GM19397 (cell line): ENCODE results near the gene NISCH.

Experiments used
- ATAC-seq: cut with Tn5 transposase; IDR thresholded peaks from one replicate; pipeline ENCODE4 v1.9.1; 2021; ENCODE audit warnings: mild to moderate bottlenecking, moderate library complexity; ENCODE audit not compliant: unreplicated experiment

NISCH gene

DNA sequence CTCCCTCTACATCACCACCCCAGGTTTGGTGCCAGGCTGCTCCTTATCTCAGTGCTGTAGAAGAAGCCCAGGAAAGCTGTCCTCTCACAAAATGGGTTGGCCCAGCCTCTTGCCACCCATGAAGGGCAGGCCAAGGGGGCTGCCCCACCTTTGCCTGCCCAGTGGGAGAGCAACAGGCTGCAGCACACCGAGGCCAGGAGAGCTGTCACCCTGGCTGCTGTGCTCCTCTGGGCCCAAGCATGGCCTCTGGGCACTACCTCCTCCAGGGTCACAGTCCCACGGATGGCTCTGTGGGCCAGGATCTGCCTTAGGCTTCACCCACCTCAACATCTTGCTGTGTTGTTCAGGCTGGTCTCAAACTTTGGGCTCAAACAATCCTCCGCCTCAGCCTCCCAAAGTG is 33.3 kb downstream of the NISCH start:
- no peak for ATAC-seq

DNA sequence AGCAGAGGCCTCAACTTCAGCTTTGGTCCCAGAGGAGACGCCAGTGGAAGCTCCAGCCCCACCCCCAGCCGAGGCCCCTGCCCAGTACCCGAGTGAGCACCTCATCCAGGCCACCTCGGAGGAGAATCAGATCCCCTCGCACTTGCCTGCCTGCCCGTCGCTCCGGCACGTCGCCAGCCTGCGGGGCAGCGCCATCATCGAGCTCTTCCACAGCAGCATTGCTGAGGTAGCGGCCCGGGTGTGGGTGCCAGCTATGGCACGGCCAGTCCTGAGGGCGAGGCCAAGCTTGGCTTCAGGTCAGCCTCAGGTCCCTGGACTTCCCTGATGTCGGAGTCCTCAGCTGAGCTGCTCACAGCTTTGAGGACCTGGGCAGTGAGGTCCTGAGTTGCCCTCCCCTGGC is 34.0 kb downstream of the NISCH start:
- no peak for ATAC-seq

DNA sequence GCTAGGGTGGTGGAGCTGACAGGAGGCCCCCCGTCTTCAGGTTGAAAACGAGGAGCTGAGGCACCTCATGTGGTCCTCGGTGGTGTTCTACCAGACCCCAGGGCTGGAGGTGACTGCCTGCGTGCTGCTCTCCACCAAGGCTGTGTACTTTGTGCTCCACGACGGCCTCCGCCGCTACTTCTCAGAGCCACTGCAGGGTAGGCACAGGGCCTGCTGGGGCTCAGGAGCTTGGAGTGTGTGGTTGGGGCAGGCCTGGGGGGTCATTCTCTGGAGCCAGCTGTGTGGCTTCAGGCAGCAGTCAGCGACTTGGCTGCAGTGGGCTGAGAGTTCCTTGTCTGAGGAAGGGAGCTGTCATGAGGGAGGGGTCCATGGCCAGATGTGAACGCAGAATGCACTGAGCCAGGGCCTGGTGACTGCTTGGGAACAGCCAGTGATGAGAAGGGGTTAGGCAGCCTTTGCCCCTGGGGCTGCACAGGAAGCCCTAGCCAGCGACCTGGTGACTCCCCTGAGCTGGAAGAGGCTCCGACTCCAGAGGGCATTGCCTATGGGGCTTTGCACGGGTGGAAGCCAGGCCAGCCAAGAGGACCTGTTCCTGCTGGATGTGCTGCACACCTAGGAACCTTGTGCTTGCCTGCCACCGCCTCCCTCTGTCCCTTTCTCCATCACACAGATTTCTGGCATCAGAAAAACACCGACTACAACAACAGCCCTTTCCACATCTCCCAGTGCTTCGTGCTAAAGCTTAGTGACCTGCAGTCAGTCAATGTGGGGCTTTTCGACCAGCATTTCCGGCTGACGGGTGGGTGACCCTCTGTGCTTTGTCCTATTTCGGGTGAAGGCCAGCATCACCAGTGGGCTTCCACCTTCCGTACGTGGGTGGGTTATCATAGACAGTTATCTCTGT is 34.9 kb downstream of the NISCH start:
- ATAC-seq: no peak

DNA sequence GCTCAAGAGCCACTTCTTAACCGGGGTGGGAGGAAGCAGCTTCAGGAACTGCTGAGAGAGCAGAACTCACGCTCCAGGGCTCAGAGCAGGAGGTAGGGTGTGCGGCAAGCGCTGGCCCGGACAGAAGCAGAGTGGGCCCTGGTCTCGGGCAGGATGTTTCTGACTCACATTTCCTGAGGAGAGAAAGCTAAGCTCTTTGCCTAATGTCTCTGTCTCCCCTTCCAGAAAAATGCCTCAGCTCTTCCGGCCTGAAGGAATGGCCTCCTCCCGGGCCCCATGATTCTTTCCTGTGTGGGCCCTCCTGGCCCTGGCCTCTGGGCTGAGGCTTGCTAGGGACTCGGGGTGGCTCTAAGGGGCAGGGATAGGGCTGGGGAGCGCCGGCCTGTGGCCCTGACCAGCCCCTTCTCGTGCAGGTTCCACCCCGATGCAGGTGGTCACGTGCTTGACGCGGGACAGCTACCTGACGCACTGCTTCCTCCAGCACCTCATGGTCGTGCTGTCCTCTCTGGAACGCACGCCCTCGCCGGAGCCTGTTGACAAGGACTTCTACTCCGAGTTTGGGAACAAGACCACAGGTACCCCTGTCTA is 35.6 kb downstream of the NISCH start:
- ATAC-seq: no peak

DNA sequence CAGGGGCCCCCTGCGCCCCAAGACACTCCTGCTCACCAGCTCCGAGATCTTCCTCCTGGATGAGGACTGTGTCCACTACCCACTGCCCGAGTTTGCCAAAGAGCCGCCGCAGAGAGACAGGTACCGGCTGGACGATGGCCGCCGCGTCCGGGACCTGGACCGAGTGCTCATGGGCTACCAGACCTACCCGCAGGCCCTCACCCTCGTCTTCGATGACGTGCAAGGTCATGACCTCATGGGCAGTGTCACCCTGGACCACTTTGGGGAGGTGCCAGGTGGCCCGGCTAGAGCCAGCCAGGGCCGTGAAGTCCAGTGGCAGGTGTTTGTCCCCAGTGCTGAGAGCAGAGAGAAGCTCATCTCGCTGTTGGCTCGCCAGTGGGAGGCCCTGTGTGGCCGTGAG is 36.7 kb downstream of the NISCH start:
- no peak for ATAC-seq

DNA sequence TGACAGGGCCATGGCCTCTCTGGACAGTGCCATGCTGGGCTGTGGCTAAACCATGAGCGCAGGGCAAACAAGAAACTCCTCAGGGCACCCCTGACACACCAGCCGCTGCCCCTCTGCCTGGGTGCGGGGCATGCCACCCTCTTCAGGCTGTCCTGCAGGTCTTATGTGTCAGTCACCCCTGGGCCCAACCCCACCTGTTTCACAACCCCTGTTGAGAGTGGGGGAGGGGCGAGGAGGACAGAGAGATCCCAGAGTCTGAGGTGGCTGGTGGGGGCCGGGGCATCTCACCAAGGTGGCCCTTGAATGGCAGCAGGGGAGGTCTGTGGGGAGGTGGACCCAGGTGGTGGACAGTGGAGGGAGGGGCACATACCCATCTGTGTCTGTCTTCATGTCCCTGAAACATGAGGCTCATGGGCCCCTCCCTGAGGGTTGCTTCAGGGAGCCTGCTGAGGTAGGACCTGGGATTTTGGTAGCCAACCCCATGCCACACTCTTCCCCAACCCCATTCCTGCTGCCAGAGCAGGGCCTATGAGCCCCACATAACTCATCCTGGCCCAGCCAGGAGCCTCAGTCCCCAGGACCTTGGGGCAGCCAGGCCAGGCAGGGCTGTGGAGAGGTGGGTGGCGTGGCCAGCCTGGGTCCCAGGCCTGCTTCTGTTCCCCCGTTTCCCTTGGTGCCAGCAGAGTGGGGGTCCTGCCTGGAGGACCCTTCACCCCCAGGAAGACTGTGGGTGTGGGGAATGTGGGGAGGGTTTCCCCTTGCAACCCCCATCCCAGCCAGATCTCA is 38.0 kb downstream of the NISCH start:
- ATAC-seq: no peak

DNA sequence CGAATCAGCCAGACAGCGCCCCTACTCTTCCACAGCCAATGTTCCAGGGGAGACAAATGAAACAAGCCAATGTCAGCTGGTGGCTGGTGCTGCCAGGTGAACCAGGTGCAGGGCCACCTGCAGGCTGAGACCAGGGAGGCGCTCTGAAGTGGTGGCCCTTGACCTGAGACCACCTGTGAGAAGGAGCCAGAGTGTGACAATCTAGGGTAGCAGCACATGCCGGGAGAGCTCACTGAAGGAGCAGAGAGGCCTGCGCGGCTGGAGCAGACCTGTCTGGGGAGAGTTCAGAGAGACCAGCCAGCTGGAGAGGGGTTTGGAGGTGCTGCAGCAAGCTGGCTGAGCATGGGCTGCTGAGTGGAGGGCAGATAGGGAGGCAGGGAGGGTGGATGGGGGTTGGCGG is 39.0 kb downstream of the NISCH start:
- ATAC-seq: no peak

DNA sequence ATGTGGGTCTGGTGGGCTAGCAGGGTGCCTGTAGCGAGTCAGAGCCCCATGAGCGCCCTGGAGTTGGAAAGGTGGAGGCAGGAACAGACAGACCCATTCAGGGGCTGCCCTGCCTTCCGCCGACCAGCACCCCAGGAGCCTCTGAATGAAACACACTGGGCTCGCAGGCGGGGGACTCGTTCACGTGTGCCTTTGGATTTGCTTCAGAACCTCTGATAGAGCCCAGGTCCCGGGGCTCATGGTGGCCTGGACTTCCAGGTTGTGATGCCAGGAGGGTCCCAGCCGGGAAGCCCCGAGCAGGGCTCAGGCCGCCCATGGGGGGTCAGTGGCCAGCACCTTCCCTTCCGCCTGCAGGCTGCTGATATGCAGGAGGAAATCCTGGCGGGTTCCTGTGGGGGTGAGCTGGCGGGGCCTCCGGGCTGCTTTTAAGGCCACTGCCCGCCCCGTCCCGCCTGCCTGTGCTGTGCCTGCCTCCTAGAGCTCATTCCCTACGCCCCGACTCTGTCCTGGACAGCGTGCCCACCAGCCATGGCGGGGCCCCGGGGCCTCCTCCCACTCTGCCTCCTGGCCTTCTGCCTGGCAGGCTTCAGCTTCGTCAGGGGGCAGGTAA is 39.6 kb downstream of the NISCH start, which contains the start of gene STAB1:
STAB1 (plus strand) TSS at position 453 of the 610 bp plus-strand sequence; CDS start at position 529, 76 bp downstream.
- ATAC-seq: no peak

DNA sequence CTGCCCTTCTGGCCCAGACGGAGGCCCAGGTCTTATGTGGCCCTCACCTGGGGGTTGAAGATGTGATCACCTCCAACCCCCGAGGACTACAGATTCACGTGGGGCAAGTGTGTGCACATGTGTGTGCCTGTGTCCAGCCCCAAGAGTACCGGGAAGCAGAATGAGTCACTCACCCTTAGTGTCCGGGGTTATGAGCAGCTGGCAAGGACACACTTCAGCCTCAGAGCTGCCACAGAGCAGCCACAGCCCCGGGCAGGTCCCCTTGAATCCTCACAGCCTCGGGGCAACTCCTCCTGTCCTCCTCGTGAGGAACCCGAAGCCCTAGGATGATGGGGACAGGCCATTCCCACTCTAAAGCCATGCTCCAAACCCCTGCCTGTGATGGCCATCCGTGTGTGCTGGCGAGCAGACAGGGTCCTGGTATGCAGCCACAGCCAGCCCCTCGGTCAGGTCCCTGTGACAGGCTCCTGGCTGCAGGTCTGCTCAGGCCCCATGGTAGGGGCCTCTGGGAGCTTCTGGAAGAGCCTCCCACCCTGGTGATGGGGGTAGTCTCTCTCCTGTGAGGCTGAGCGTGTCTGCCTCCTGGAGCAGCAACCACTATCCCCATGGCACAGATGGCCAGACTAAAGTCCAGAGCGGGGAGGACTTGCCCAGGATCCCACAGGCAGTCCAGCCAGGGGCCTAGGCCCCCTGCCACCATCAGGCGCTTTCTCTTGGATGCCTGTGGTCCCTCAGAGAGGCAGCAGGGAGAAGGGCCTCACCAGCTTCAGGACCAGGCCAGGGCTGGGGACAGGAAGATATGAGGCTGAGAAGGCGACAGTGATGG is 40.6 kb downstream of the NISCH start:
- ATAC-seq: no peak

DNA sequence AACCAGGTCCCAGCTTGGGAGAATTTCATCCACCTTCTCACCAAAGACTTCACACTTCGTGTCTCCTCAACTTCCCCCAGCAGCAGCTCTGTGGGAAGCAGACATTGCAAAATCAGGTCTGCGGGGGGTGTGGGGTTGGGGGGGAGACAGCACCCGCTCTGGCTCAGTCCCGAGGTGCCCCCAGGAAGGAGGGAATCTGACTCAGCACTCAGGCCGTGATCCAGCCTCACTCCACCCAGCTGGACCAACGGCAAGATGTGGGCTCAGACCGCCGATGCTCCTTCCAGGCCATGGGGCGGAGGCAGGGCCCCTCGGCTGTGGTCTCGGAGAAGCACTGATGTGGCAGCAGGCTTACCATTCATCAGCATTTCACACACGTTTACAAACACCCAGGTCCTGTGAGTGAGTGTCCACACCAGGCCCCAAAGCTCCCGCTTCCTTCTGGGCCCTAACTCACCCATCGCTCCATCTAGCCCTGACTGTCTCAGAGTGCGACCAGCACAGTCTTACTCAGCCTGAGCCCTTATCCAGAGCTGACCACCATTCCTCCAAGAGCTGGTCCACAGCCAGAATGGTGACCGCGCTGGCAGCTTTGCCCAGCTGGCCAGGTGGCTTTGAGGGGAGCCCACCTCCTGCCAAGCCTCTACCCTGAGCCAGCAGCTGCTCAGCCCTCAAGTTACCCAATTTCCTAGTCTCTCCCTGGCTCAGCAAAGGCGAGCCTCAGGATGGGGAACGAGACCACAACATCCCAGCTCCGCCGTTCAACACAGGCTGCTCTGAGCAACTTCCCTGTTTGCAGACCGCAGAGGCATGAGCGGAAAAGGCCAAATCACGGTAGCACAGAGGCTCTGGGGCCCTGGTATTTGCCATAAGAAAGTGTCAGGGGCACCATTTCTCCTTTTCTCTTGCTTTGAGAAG is 43.0 kb downstream of the NISCH start:
- no peak for ATAC-seq

DNA sequence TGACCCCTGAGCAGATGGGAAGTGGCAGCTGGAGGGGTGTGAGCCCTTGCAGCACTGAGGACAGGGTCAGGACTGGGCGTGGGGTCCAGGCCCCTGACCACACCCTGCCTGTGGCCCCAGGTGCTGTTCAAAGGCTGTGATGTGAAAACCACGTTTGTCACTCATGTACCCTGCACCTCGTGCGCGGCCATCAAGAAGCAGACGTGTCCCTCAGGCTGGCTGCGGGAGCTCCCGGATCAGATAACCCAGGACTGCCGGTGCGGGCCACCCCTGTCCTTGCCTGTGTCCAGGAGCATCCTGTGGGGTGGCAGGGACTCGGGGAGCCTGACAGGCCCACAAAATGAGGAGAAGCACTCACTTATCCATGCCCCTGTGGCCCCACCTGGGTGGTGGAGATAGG is 45.6 kb downstream of the NISCH start:
- no peak for ATAC-seq

DNA sequence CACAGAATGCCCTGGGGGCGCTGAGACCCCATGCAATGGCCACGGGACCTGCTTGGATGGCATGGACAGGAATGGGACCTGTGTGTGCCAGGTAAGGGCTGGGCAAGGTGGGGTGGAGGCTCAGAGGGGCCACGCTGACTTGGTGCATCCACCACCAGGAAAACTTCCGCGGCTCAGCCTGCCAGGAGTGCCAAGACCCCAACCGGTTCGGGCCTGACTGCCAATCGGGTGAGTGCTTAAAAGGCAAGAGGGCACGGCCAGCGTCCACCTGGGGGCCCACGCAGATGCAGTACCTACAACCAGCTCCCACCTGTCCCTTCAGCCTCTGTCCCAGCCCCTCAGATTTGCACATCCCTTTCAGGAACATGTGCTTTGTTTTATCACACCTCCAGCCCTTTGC is 46.6 kb downstream of the NISCH start:
- no peak for ATAC-seq

DNA sequence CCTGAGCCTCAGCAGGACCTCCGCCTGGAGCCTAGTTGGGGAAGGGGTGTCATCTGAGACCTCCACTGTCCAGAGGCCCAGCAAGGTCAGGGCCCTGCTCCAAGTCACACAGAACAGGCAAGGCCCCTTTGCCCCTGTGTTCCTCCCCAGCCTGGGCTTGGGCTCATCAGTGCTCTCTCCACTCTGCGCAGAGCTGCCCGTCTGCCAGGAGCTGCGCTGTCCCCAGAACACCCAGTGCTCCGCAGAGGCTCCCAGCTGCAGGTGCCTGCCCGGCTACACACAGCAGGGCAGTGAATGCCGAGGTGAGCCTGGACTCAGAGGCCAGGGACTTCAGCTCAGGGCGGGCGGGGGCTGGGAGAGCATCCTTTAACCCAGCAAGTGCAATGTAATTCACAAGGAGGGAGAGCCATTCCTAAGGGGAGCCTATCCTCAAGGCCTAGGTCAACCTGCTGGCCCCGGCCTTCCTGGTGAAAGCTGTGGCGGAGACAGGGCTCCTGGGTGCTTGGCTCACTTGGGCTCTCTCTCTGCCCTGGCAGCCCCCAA is 47.5 kb downstream of the NISCH start:
- no peak for ATAC-seq

DNA sequence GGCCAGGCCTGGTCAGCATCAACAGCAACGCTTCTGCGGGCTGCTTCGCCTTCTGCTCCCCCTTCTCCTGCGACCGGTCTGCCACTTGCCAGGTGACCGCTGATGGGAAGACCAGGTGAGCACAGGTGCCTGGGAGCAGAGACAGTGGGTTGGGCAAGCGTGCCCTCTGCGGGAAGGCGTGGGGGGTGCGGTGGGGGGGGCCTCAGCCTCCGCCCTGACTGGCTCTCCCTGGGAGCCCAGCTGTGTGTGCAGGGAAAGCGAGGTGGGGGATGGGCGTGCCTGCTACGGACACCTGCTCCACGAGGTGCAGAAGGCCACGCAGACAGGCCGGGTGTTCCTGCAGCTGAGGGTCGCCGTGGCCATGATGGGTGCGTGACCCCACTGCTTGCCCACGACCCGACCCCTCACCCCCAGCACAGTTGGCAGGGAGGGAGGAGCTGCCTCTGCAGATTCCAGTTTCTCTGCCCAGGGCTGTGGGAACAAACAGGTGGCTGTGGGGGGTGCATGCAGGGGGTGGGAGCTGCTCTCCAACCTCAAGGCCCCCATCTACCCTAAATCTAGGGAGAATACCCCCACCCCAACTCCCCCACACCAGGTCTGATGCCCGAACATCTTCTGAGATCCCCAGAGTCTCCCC is 48.5 kb downstream of the NISCH start:
- no peak for ATAC-seq

DNA sequence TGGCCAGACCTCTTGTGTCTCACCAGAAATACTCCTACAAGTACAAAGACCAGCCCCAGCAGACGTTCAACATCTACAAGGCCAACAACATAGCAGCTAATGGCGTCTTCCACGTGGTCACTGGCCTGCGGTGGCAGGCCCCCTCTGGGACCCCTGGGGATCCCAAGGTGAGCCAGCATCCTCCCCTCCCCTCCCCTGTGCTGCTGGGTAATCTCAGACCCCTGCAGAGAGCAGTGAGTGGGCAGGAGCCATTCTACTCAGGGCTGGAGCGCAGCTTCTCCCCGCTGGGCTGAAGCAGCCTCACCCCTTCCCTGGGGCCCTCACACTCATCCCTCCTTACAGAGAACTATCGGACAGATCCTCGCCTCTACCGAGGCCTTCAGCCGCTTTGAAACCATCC is 49.6 kb downstream of the NISCH start:
- ATAC-seq: no peak

DNA sequence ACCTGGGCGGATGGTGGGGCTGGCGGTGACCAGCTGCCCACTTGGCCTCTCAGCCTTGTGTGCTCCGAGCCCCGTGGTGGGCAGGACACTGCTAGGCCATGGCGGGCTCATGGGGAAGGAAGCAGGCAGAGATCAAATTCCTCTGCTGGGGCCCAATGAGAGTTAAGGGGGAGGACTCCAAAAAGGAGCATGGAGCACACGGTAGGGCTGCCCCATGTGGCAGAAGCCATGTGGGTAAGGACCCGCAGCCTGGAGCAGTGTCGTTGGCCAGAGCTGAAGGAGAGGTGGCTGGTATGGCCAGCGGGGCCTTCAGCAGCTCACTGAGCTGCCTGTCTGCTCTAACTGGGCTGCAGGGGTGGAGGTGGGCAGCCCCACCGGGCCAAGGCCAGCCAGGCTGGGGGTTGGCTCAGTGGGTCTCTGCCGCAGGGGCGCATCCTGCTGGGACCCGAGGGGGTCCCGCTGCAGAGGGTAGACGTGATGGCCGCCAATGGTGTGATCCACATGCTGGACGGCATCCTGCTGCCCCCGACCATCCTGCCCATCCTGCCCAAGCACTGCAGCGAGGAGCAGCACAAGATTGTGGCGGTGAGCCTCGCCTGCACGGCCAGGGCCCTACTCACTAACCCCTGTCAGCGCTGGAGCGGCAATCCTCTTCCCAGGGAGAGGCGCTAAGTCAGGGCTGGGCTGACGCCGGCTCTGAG is 51.0 kb downstream of the NISCH start:
- ATAC-seq: no peak

DNA sequence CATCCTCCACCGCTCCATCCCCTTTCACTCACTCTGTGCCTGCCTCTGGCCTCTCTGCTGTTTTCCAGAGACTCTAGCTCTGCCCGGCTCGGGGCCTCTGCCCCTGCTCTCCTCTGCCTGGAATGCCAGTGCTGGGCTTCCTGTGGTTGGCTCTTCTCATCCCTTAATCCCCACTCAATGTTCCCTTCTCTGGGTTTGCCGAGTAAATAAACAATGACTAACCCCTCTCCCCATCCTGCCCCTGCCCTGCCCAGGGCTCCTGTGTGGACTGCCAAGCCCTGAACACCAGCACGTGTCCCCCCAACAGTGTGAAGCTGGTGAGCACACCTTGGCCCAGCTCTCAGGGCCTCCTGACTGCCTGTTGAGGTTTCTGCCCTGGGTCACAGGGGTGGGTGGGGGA is 52.0 kb downstream of the NISCH start:
- ATAC-seq: no peak

DNA sequence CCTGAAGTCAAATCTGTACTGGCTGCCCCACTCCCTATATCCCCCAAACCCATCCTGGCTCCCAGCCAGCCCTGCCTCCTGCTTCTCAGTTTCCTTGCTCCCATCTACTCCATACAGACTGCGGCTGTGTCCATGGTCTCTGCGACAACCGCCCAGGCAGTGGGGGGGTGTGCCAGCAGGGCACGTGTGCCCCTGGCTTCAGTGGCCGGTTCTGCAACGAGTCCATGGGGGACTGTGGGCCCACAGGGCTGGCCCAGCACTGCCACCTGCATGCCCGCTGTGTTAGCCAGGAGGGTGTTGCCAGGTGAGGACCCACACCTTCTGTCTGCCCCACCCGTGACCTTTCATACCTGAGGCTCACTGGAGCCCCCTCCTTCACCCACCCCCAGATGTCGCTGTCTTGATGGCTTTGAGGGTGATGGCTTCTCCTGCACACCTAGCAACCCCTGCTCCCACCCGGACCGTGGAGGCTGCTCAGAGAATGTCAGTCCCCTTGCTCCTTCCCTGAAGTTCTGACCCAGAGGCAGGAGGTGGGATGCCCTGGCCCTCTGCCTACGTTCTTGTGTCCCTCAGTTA is 54.4 kb downstream of the NISCH start:
- no peak for ATAC-seq
